Activated CD4-positive, alpha-beta T cell treated with anti-CD3 and anti-CD28 coated beads, Interleukin-2, amount 50 U/mL, for 16 hours (primary cell): Measurements from ENCODE around the gene RLIM.

Source experiments
- DNase-seq: peaks from one replicate; pipeline ENCODE4 v3.0.0-alpha.2; 2020

The RLIM gene

DNA sequence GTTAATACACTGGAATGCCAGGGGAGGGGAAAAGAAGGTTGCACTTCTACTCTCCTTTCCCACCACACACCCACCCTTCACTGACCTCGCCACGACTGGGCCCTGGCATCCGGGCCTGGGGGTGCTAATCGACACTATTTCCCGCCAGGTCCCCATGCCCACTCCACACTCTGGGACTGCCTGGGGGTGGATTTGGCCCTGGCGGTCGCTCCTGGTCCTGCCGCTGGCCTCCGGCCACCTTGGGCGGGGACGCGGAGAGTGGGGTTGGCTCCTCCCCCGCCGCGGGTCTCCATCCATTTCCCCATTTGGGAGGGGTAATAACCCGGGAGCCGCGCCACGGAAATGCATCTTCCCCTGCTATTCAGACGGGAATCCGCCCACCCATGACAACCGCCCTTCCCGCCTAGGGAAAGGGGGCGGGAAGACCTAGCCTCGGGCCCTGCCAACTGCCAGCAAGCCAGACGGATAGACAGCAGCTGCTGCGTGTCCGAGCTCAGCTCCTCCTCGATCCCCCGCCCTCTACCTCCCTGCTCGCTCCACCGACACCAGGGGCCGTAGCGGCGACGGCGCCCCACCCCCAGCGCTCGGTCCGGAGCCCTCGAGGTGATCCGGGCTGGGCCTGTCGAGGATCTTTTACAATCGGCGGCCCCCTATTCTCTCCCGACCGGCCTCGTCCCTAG is 78.1 kb downstream of the RLIM start:
- DNase-seq: peak; percentile 7

DNA sequence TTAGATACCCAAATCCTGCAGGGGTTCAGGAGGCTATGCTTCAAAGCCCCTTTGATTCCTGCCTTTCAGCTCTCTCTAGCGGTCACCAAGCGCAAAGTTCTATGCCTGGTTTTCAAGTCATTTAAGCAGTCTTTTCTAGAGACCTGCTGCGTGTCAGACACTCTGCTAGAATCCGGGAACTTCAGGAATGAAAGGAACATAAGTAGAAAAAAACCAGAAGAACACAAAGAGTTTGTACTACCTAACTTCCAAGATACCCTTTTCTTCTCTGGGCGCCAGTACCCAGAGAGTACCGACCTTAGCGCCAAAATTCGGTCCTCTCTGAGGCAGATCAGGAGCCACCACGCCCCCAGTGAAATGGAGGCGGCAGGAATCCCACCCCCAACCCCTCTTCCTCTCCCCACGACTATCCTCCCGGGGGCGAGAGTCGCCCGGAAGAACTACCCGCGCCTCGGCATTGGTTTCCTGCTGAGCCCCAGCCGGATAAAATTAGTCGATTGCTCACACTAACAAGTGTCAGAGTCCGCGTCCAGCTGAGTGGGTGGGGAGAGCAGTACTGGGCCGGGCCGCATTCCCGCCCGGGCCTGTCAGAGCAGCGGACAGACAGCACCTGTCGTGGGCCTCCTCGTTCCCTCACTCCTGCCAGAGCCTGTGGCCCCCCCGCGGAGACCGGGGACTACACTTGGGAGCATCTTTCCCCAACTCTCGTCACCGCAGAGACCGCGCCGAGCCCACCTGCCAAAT is 78.8 kb downstream of the RLIM start:
- DNase-seq: peak; percentile 21
